PFSK-1 (cell line): Measurements from ENCODE around the gene TGFBR3L.

Experiments used
- FOXP2 ChIP-seq: optimal IDR thresholded peaks from 2 replicates; pipeline ENCODE3; 2011; ENCODE audit warnings: borderline replicate concordance, control low read depth, inconsistent platforms; ENCODE audit not compliant: insufficient read depth; ENCODE audit errors: extremely low read length, extremely low read depth
- POLR2AphosphoS5 ChIP-seq: IDR thresholded peaks from 2 replicates; pipeline ENCODE4 v1.6.1; 2012; ENCODE audit warnings: low read depth, mild to moderate bottlenecking, control low read depth, low read length, moderate library complexity
- SIN3A ChIP-seq: IDR thresholded peaks from 2 replicates; pipeline ENCODE4 v1.6.1; 2012; ENCODE audit warnings: mild to moderate bottlenecking, low read length, moderate library complexity, borderline replicate concordance; ENCODE audit not compliant: insufficient read depth
- TAF1 ChIP-seq: IDR thresholded peaks from 2 replicates; pipeline ENCODE4 v1.6.1; 2012; ENCODE audit warnings: low read length, control low read depth, borderline replicate concordance; ENCODE audit not compliant: insufficient read depth
- TF ChIP-seq, protein P1 (sequence below), 2 experiments: IDR thresholded peaks; 2 replicates each; pipeline versions ENCODE4 v1.6.1 to v1.8.0; 2011 to 2012; ENCODE audit warnings: low read depth in 2 of 2, low read length in 2 of 2, control low read depth in 1 of 2, inconsistent platforms in 1 of 2, mild to moderate bottlenecking in 1 of 2, moderate library complexity in 1 of 2; ENCODE audit not compliant: insufficient read depth in 1 of 2

Gene TGFBR3L

GRCh38 chr19:7944177-7944761 is 29.6 kb downstream of the TGFBR3L start:
- TF ChIP-seq FOXP2 = no peak
- no peak for TF ChIP-seq TAF1
- peak; percentile 86; the same call in 1 of the 2 replicates for TF ChIP-seq SIN3A
- TF ChIP-seq, protein P1, sequence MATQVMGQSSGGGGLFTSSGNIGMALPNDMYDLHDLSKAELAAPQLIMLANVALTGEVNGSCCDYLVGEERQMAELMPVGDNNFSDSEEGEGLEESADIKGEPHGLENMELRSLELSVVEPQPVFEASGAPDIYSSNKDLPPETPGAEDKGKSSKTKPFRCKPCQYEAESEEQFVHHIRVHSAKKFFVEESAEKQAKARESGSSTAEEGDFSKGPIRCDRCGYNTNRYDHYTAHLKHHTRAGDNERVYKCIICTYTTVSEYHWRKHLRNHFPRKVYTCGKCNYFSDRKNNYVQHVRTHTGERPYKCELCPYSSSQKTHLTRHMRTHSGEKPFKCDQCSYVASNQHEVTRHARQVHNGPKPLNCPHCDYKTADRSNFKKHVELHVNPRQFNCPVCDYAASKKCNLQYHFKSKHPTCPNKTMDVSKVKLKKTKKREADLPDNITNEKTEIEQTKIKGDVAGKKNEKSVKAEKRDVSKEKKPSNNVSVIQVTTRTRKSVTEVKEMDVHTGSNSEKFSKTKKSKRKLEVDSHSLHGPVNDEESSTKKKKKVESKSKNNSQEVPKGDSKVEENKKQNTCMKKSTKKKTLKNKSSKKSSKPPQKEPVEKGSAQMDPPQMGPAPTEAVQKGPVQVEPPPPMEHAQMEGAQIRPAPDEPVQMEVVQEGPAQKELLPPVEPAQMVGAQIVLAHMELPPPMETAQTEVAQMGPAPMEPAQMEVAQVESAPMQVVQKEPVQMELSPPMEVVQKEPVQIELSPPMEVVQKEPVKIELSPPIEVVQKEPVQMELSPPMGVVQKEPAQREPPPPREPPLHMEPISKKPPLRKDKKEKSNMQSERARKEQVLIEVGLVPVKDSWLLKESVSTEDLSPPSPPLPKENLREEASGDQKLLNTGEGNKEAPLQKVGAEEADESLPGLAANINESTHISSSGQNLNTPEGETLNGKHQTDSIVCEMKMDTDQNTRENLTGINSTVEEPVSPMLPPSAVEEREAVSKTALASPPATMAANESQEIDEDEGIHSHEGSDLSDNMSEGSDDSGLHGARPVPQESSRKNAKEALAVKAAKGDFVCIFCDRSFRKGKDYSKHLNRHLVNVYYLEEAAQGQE (IDR thresholded peaks at IDR 0.05; ENCODE audit: insufficient read depth in 1 of 2, low read depth in 2 of 2, low read length in 2 of 2) = peak in 1 of 2 experiments; percentile 81; a peak in 1 of 4 replicates
- peak; percentile 14; the same call in 1 of the 2 replicates for TF ChIP-seq POLR2AphosphoS5

DNA sequence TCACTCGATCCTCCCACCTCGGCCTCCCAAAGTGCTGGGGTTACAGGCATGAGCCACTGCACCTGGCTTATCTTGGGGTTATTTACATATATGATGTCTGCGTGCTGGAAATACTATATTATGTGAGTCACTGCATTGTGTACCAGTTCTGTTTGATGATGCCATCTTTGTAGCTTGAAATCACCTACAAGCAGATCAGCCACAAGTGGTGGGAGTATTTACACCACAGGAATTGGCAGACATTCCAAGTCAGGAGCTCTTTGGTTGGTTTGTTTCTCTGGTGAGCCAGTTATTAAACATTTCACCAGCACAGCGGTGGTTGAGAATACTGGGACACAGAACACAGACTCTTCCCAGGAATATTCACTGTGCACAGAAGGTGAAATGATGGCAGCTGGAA is 33.3 kb downstream of the TGFBR3L start:
- TF ChIP-seq FOXP2 (no peak), POLR2AphosphoS5 (no peak), SIN3A (no peak), TAF1 (no peak)
- TF ChIP-seq, protein P1 (IDR thresholded peaks at IDR 0.05; ENCODE audit: insufficient read depth in 1 of 2, low read depth in 2 of 2, low read length in 2 of 2) = no peak

- no peak for TF ChIP-seq POLR2AphosphoS5
- no peak for TF ChIP-seq TAF1
- no peak for TF ChIP-seq SIN3A
- TF ChIP-seq FOXP2 = no peak
- TF ChIP-seq, protein P1 (IDR thresholded peaks at IDR 0.05; ENCODE audit: insufficient read depth in 1 of 2, low read depth in 2 of 2, low read length in 2 of 2) = no peak
Observed at GRCh38 chr19:7953060-7953459, 38.4 kb downstream of the TGFBR3L start.

- TF ChIP-seq, protein P1 (IDR thresholded peaks at IDR 0.05; ENCODE audit: insufficient read depth in 1 of 2, low read depth in 2 of 2, low read length in 2 of 2) = no peak
- TF ChIP-seq TAF1 (no peak), SIN3A (no peak), FOXP2 (no peak), POLR2AphosphoS5 (no peak)
Observed at GRCh38 chr19:7953576-7953975, 38.9 kb downstream of the TGFBR3L start.
